Esophagus muscularis mucosa (tissue), 4 donors: ENCODE results near the gene PTRH1. TPM values are rescaled to one million over a fixed set of nuclear protein-coding genes. Genes with fewer than 3 reads are reported as not detected.

Source experiments
- DNase-seq: peaks from one replicate; pipeline ENCODE4 v3.0.0-alpha.2; 2017; ENCODE audit errors: extremely low spot score
- H3K27ac ChIP-seq, 4 donors: fragments of 200-600 bp; sonication (generic); replicated peaks in 1 of 4; 1 replicate in 3 of 4; 2 replicates in 1 of 4; pipeline ENCODE4 v1.5.1; 2016 to 2019; ENCODE audit warnings: mild to moderate bottlenecking in 1 of 4
- H3K27me3 ChIP-seq, 4 donors: fragments of 200-600 bp; sonication (generic); one replicate each; pipeline versions ENCODE4 v1.5.1 to v1.6.0; 2016 to 2019
- H3K36me3 ChIP-seq, 4 donors: fragments of 200-600 bp; sonication (generic); one replicate each; pipeline ENCODE4 v1.5.1; 2016 to 2019
- H3K4me1 ChIP-seq, 4 donors: fragments of 200-600 bp; sonication (generic); one replicate each; pipeline ENCODE4 v1.5.1; 2016 to 2019
- H3K4me3 ChIP-seq, 4 donors: fragments of 200-600 bp; sonication (generic); 1 replicate in 2 of 4; 2 replicates in 2 of 4; pipeline ENCODE4 v1.5.1; 2016 to 2019; ENCODE audit warnings: mild to moderate bottlenecking in 4 of 4, moderate library complexity in 1 of 4
- H3K9me3 ChIP-seq, 4 donors: fragments of 200-600 bp; sonication (generic); 1 replicate in 3 of 4; 2 replicates in 1 of 4; pipeline ENCODE4 v1.5.1; 2016 to 2019
- EP300 ChIP-seq: sonication (generic); formaldehyde crosslinking; IDR thresholded peaks from one replicate; pipeline ENCODE4 v1.6.1; 2017; ENCODE audit warnings: antibody characterized with exemption
- POLR2A ChIP-seq: fragments of 450-650 bp; IDR thresholded peaks from one replicate; pipeline ENCODE4 v1.6.1; 2017; ENCODE audit warnings: antibody characterized with exemption, moderate library complexity, mild to moderate bottlenecking, low read depth
- POLR2AphosphoS5 ChIP-seq, 2 donors: sonication (generic); formaldehyde crosslinking; IDR thresholded peaks; one replicate each; pipeline ENCODE4 v1.6.1; 2017; ENCODE audit warnings: antibody characterized with exemption in 2 of 2
- WGBS: methylation state at CpG from one replicate; pipeline ENCODE4 v1.1.5; 2018; 5-methylcytosine and 5-hydroxymethylcytosine counted together
- intact Hi-C: fragments of 100-400 bp; cut with DNase I; formaldehyde crosslinking; loops from one replicate; pipeline ENCODE4 v1.15.1; 2023
- total RNA-seq, 4 donors: library from RNA; depleted of rRNA; stranded (reverse); fragments of >200 nt; gene quantifications; one replicate each; pipeline versions ENCODE4 v1.1.0 to v1.2.1, GENCODE V29; 2016
- TF ChIP-seq, protein P1 (sequence below), 3 experiments: fragments of 200-600 bp in 2 of 3; fragments of 450-650 bp in 1 of 3; sonication (generic) in 2 of 3; IDR thresholded peaks; one replicate each; pipeline ENCODE4 v1.5.1; 2017 to 2019; ENCODE audit warnings: antibody characterized with exemption in 3 of 3, mild to moderate bottlenecking in 2 of 3, moderate library complexity in 1 of 3

Gene PTRH1
- total RNA-seq, 4 donors from 2014 or later, result 16.8 to 23.5 (median 20.5) TPM

- H3K9me3 ChIP-seq, result no peaks in the 10 kb centered on the region
- H3K36me3 ChIP-seq, result peaks cover 42 to 100% (median 83%) of the 10 kb centered on the region in 4 donors
- intact Hi-C loops, result no loop called here
- DNase-seq, result no peak
- no peak overlapping the region for H3K4me3 ChIP-seq
- H3K27me3 ChIP-seq, result no peaks in the 10 kb centered on the region
- WGBS, result 80% methylated on average over 6 of the region's 6 CpGs
- no peak overlapping the region for H3K27ac ChIP-seq
- TF ChIP-seq EP300 (no peak), POLR2A (no peak), POLR2AphosphoS5 (IDR thresholded peaks at IDR 0.05) (no peak)
- TF ChIP-seq, protein P1, sequence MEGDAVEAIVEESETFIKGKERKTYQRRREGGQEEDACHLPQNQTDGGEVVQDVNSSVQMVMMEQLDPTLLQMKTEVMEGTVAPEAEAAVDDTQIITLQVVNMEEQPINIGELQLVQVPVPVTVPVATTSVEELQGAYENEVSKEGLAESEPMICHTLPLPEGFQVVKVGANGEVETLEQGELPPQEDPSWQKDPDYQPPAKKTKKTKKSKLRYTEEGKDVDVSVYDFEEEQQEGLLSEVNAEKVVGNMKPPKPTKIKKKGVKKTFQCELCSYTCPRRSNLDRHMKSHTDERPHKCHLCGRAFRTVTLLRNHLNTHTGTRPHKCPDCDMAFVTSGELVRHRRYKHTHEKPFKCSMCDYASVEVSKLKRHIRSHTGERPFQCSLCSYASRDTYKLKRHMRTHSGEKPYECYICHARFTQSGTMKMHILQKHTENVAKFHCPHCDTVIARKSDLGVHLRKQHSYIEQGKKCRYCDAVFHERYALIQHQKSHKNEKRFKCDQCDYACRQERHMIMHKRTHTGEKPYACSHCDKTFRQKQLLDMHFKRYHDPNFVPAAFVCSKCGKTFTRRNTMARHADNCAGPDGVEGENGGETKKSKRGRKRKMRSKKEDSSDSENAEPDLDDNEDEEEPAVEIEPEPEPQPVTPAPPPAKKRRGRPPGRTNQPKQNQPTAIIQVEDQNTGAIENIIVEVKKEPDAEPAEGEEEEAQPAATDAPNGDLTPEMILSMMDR (IDR thresholded peaks at IDR 0.05), result no peak
- H3K4me1 ChIP-seq, result no peaks in the 10 kb centered on the region
These were observed 28.7 kb downstream of the PTRH1 start for GRCh38 chr9:127686461-127687393.

DNA sequence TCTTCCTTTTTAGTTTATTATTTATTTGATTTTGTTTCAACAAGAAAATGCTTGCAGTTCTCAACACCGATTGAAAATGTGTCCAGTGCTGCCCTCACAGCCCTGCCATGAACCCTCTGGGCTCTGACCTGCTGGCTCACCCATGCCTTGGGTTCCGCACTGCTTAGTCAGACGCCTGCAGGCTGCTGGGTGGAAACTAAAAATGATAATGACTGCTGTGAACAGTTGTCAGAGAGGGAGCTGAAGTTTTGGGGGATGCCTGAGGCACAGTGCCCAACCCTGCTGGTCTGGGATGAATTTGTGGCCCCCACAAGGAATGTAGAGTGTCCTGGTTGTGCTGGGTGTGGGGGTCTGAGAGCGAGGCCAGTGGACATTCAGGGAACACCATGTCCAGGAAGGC lies 30.9 kb downstream of the PTRH1 start:
- intact Hi-C loops, result no loop called here
- H3K9me3 ChIP-seq, result no peaks in the 10 kb centered on the region
- no peak overlapping the region for H3K27ac ChIP-seq
- TF ChIP-seq POLR2AphosphoS5 (IDR thresholded peaks at IDR 0.05) (no peak), POLR2A (no peak), EP300 (no peak)
- TF ChIP-seq, protein P1 (IDR thresholded peaks at IDR 0.05), result no peak
- H3K4me1 ChIP-seq, result no peaks in the 10 kb centered on the region
- WGBS, result 95% methylated on average over 4 of the region's 4 CpGs
- H3K4me3 ChIP-seq, result no peak overlapping the region
- peaks cover 48 to 100% (median 84%) of the 10 kb centered on the region in 4 donors for H3K36me3 ChIP-seq
- no peaks in the 10 kb centered on the region for H3K27me3 ChIP-seq
- DNase-seq, result no peak

GRCh38 chr9:127683723-127684122 lies 31.7 kb downstream of the PTRH1 start:
- intact Hi-C loops, result no loop called here
- Histone ChIP-seq H3K4me3 (no peak overlapping the region), H3K9me3 (no peaks in the 10 kb centered on the region), H3K36me3 (peaks cover 52 to 100% (median 86%) of the 10 kb centered on the region in 4 donors), H3K4me1 (no peaks in the 10 kb centered on the region), H3K27ac (no peak overlapping the region), H3K27me3 (no peaks in the 10 kb centered on the region)
- DNase-seq, result no peak
- TF ChIP-seq POLR2A (no peak), EP300 (no peak)
- 93% methylated on average over 5 of the region's 5 CpGs for WGBS

- 92% methylated on average over 17 of the region's 23 CpGs for WGBS
- Histone ChIP-seq H3K27ac (no peak overlapping the region), H3K4me1 (no peaks in the 10 kb centered on the region), H3K9me3 (no peaks in the 10 kb centered on the region), H3K36me3 (peaks cover 59 to 97% (median 86%) of the 10 kb centered on the region in 4 donors), H3K27me3 (no peaks in the 10 kb centered on the region), H3K4me3 (no peak overlapping the region)
- intact Hi-C loops, result no loop called here
- no peak for DNase-seq
- TF ChIP-seq, protein P1 (IDR thresholded peaks at IDR 0.05), result no peak
- TF ChIP-seq POLR2AphosphoS5 (IDR thresholded peaks at IDR 0.05) (no peak), EP300 (no peak), POLR2A (no peak)
These were observed 32.9 kb downstream of the PTRH1 start for GRCh38 chr9:127682351-127683136.

DNA sequence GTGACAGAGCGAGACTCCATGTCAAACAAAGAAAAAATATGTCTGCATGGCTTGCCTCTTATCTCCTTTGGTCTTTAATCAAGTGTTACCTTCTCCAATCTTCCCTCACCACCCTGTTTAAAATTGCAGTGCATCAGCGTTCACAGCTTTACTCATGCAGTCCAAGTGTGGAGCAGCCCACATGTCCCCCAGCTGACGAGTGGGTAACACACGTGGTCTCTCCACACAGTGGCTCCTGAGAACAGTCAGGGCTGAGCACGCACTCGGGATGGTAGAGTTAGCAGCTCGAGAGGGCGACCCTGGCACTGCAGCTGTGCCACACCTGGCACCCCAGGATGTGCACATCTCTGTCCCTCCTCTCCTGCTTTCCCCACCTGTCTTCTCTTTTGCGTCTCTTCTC lies 34.6 kb downstream of the PTRH1 start:
- Histone ChIP-seq H3K4me1 (no peaks in the 10 kb centered on the region), H3K27me3 (no peaks in the 10 kb centered on the region), H3K36me3 (peaks cover 59 to 96% (median 89%) of the 10 kb centered on the region in 4 donors), H3K4me3 (no peak overlapping the region), H3K9me3 (no peaks in the 10 kb centered on the region), H3K27ac (no peak overlapping the region)
- TF ChIP-seq POLR2AphosphoS5 (IDR thresholded peaks at IDR 0.05), result no peak
- WGBS, result 93% methylated on average over 9 of the region's 9 CpGs
- intact Hi-C loops, result no loop called here
- DNase-seq, result no peak
